H9 (cell line): ENCODE results near the gene SYTL5. TPM values are rescaled to one million over a fixed set of nuclear protein-coding genes. Genes with fewer than 3 reads are reported as not detected.

Source experiments
- DNase-seq: peaks from one replicate; pipeline ENCODE4 v3.0.0-alpha.2; 2017
- H2AFZ ChIP-seq: one replicate; pipeline ENCODE4 v1.6.1; 2013; ENCODE audit warnings: mild to moderate bottlenecking, low read length, control low read depth, moderate library complexity
- H2AK5ac ChIP-seq: 2 replicates; pipeline ENCODE4 v1.6.1; 2013; ENCODE audit warnings: low read length, control low read depth, mixed read lengths; ENCODE audit not compliant: insufficient read length
- H2BK120ac ChIP-seq: one replicate; pipeline ENCODE4 v1.6.1; 2013; ENCODE audit warnings: low read depth, mild to moderate bottlenecking, low read length, control low read depth, inconsistent platforms; ENCODE audit not compliant: poor library complexity, severe bottlenecking
- H2BK12ac ChIP-seq: 2 replicates; pipeline ENCODE4 v1.6.1; 2013; ENCODE audit warnings: low read length, control low read depth, mixed read lengths, low read depth; ENCODE audit not compliant: insufficient read length
- H2BK15ac ChIP-seq: 2 replicates; pipeline ENCODE4 v1.6.1; 2013; ENCODE audit warnings: low read depth, low read length, control low read depth
- H2BK20ac ChIP-seq: one replicate; pipeline ENCODE4 v1.6.1; 2013; ENCODE audit warnings: low read depth, mild to moderate bottlenecking, low read length, control low read depth, inconsistent platforms; ENCODE audit not compliant: poor library complexity, severe bottlenecking
- H2BK5ac ChIP-seq: 2 replicates; pipeline ENCODE4 v1.6.1; 2013; ENCODE audit warnings: low read length, control low read depth, mixed read lengths; ENCODE audit not compliant: insufficient read length
- H3K14ac ChIP-seq: 2 replicates; pipeline ENCODE4 v1.6.1; 2013; ENCODE audit warnings: low read length, control low read depth; ENCODE audit not compliant: insufficient read depth
- H3K18ac ChIP-seq: 2 replicates; pipeline ENCODE4 v1.6.1; 2013; ENCODE audit warnings: low read depth, mild to moderate bottlenecking, mixed read lengths, low read length, control low read depth; ENCODE audit not compliant: insufficient read length
- H3K23ac ChIP-seq: 2 replicates; pipeline ENCODE4 v1.6.1; 2013; ENCODE audit warnings: low read length, control low read depth, mixed read lengths, low read depth; ENCODE audit not compliant: insufficient read length
- H3K23me2 ChIP-seq: 2 replicates; pipeline ENCODE4 v1.6.1; 2013; ENCODE audit warnings: low read depth, mild to moderate bottlenecking, mixed read lengths, low read length, control low read depth; ENCODE audit not compliant: insufficient read length, poor library complexity, severe bottlenecking
- H3K27ac ChIP-seq: 2 replicates; pipeline ENCODE4 v1.5.1; 2013; ENCODE audit warnings: low read length, control low read depth, mixed read lengths, low read depth; ENCODE audit not compliant: insufficient read length
- H3K27me3 ChIP-seq: 2 replicates; pipeline ENCODE4 v1.6.1; 2013; ENCODE audit warnings: low read length, control low read depth, inconsistent platforms; ENCODE audit not compliant: insufficient read depth
- H3K4ac ChIP-seq: 2 replicates; pipeline ENCODE4 v1.6.1; 2013; ENCODE audit warnings: low read depth, mild to moderate bottlenecking, control low read depth, inconsistent platforms, low read length, moderate library complexity
- H3K4me1 ChIP-seq: 2 replicates; pipeline ENCODE4 v1.6.1; 2013; ENCODE audit warnings: low read length, control low read depth, inconsistent platforms; ENCODE audit not compliant: insufficient read depth
- H3K4me2 ChIP-seq: 2 replicates; pipeline ENCODE4 v1.6.1; 2013; ENCODE audit warnings: low read length, control low read depth, mixed read lengths; ENCODE audit not compliant: insufficient read length, insufficient read depth
- H3K56ac ChIP-seq: 2 replicates; pipeline ENCODE4 v1.6.1; 2013; ENCODE audit warnings: low read depth, mild to moderate bottlenecking, mixed read lengths, low read length, control low read depth; ENCODE audit not compliant: insufficient read length
- H3K79me1 ChIP-seq: 2 replicates; pipeline ENCODE4 v1.6.1; 2013; ENCODE audit warnings: low read depth, mild to moderate bottlenecking, moderate library complexity, low read length, control low read depth, inconsistent platforms; ENCODE audit not compliant: insufficient read depth, poor library complexity, severe bottlenecking
- H3K79me2 ChIP-seq: 2 replicates; pipeline ENCODE4 v1.6.1; 2013; ENCODE audit warnings: low read length, control low read depth, inconsistent platforms; ENCODE audit not compliant: insufficient read depth
- H3K9ac ChIP-seq: 2 replicates; pipeline ENCODE4 v1.6.1; 2013; ENCODE audit warnings: low read length, control low read depth, mixed read lengths; ENCODE audit not compliant: insufficient read length; ENCODE audit errors: extremely low read depth
- H3K9me3 ChIP-seq: one replicate; pipeline ENCODE4 v1.6.1; 2013; ENCODE audit warnings: low read depth, low read length, inconsistent platforms; ENCODE audit not compliant: control insufficient read depth
- H3T11ph ChIP-seq: one replicate; pipeline ENCODE4 v1.6.1; 2013; ENCODE audit warnings: mild to moderate bottlenecking, low read length, control low read depth, inconsistent platforms
- H4K20me1 ChIP-seq: one replicate; pipeline ENCODE4 v1.6.1; 2013; ENCODE audit not compliant: control insufficient read depth, insufficient read length, insufficient read depth
- H4K5ac ChIP-seq: 2 replicates; pipeline ENCODE4 v1.6.1; 2013; ENCODE audit warnings: low read depth, mild to moderate bottlenecking, mixed read lengths, low read length, control low read depth; ENCODE audit not compliant: insufficient read length
- H4K8ac ChIP-seq: replicated peaks from 2 replicates; pipeline ENCODE4 v1.6.1; 2013; ENCODE audit warnings: low read length, control low read depth, mixed read lengths, low read depth; ENCODE audit not compliant: insufficient read length
- H4K91ac ChIP-seq: 2 replicates; pipeline ENCODE4 v1.6.1; 2013; ENCODE audit warnings: low read depth, mild to moderate bottlenecking, moderate library complexity, mixed read lengths, low read length, control low read depth; ENCODE audit not compliant: insufficient read length
- H3K27ac Mint-ChIP-seq, 3 experiments: 2 replicates in 2 of 3; 3 replicates in 1 of 3; pipeline ENCODE4 v1.8.0; 2020 to 2021; ENCODE audit warnings: mixed read lengths in 3 of 3, mild to moderate bottlenecking in 1 of 3, moderate library complexity in 1 of 3
- H3K27me3 Mint-ChIP-seq: 2 replicates; pipeline ENCODE4 v1.8.0; 2021; ENCODE audit warnings: low read depth, mild to moderate bottlenecking, moderate library complexity, mixed read lengths
- H3K36me3 Mint-ChIP-seq, 3 experiments: 2 replicates in 2 of 3; 3 replicates in 1 of 3; pipeline ENCODE4 v1.8.0; 2020 to 2021; ENCODE audit warnings: low read depth in 3 of 3, mixed read lengths in 3 of 3; ENCODE audit not compliant: insufficient read depth in 1 of 3
- H3K4me1 Mint-ChIP-seq, 2 experiments: 2 replicates each; pipeline ENCODE4 v1.8.0; 2020; ENCODE audit warnings: mixed read lengths in 2 of 2
- H3K4me3 Mint-ChIP-seq, 2 experiments: 2 replicates in 1 of 2; 3 replicates in 1 of 2; pipeline ENCODE4 v1.8.0; 2020 to 2021; ENCODE audit warnings: mild to moderate bottlenecking in 2 of 2, mixed read lengths in 2 of 2, moderate library complexity in 1 of 2
- H3K9me3 Mint-ChIP-seq, 2 experiments: 2 replicates in 1 of 2; 3 replicates in 1 of 2; pipeline ENCODE4 v1.8.0; 2020; ENCODE audit warnings: mild to moderate bottlenecking in 2 of 2, mixed read lengths in 2 of 2, moderate library complexity in 1 of 2
- WGBS: extraction: QIAGEN DNeasy Blood & Tissue Kit; methylation state at CpG from one replicate; pipeline ENCODE4 v1.1.7; 2013; ENCODE audit warnings: missing lambda C conversion rate, low lambda C conversion rate, mixed read lengths; ENCODE audit not compliant: insufficient read length; ENCODE audit errors: extremely low coverage; 5-methylcytosine and 5-hydroxymethylcytosine counted together
- total RNA-seq: library from RNA; stranded (reverse); gene quantifications from 2 replicates; pipeline ENCODE4 v1.2.1, GENCODE V29; 2021
- TF ChIP-seq, protein P1 (sequence below): fragments of 200-600 bp; sonication (generic); conservative IDR thresholded peaks from 3 replicates; pipeline ENCODE4 v1.8.0; 2021; ENCODE audit warnings: antibody characterized with exemption, mild to moderate bottlenecking

The SYTL5 gene
- total RNA-seq, 1 experiment from 2014 or later = 0.15 TPM

DNA sequence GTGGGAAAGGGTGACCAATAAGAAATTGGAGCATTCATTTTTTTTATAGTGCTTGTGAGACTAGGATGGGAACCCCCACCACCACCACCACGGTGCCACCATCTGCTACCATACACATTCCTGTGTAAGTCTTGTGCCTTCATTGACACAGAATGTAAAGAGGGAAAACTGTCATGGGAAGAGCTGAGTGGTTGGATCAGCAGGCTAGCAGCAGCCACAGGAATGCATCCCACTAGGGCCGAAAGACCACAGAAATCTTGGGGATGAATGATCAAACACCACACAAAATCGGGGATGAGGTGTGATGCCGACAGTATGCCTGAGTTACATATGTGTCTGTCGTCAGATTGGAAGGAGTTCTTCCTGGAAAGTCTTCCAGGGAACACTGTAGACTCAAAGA, 145.1 kb downstream of the SYTL5 start:
- H3K27me3 ChIP-seq = no peaks in the 10 kb centered on the region

More for the DNA sequence above, 145.1 kb downstream of the SYTL5 start:
- Histone ChIP-seq H2BK15ac (no peak overlapping the region), H2AFZ (no peak overlapping the region), H3K18ac (no peak overlapping the region), H3K14ac (no peak overlapping the region), H2BK120ac (no peak overlapping the region), H2BK20ac (no peak overlapping the region), H2BK12ac (no peak overlapping the region), H3K4me1 (no peaks in the 10 kb centered on the region), H3K23ac (no peak overlapping the region), H3K9me3 (no peaks in the 10 kb centered on the region), H2AK5ac (no peak overlapping the region), H3K23me2 (no peaks in the 10 kb centered on the region), H4K5ac (no peak overlapping the region), H4K91ac (no peak overlapping the region), H3K56ac (no peak overlapping the region), H3T11ph (no peak overlapping the region), H3K9ac (no peak overlapping the region), H4K20me1 (no peaks in the 10 kb centered on the region), H2BK5ac (no peak overlapping the region), H3K4me2 (no peak overlapping the region), H3K79me1 (no peaks in the 10 kb centered on the region), H3K27ac (no peak overlapping the region), H3K4ac (no peak overlapping the region), H4K8ac (no peak overlapping the region), H3K79me2 (no peaks in the 10 kb centered on the region)
- TF ChIP-seq, protein P1, sequence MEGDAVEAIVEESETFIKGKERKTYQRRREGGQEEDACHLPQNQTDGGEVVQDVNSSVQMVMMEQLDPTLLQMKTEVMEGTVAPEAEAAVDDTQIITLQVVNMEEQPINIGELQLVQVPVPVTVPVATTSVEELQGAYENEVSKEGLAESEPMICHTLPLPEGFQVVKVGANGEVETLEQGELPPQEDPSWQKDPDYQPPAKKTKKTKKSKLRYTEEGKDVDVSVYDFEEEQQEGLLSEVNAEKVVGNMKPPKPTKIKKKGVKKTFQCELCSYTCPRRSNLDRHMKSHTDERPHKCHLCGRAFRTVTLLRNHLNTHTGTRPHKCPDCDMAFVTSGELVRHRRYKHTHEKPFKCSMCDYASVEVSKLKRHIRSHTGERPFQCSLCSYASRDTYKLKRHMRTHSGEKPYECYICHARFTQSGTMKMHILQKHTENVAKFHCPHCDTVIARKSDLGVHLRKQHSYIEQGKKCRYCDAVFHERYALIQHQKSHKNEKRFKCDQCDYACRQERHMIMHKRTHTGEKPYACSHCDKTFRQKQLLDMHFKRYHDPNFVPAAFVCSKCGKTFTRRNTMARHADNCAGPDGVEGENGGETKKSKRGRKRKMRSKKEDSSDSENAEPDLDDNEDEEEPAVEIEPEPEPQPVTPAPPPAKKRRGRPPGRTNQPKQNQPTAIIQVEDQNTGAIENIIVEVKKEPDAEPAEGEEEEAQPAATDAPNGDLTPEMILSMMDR = no peak
- no peak overlapping the region for H3K4me3 Mint-ChIP-seq
- no peak overlapping the region; a peak in 1 of 7 replicates for H3K27ac Mint-ChIP-seq
- peaks cover 50 to 63% of the 10 kb centered on the region in 2 experiments for H3K9me3 Mint-ChIP-seq
- peaks cover 0 to 3% of the 10 kb centered on the region in 2 experiments; a peak in 2 of 4 replicates for H3K4me1 Mint-ChIP-seq
- no CpG with 5 or more reads among the region's 5 CpGs for WGBS
- H3K27me3 Mint-ChIP-seq = no peaks in the 10 kb centered on the region
- no peak for DNase-seq
- H3K36me3 Mint-ChIP-seq = peaks cover 0 to 2% (median 0%) of the 10 kb centered on the region in 3 experiments; a peak in 3 of 7 replicates
